ENCODE data around the gene HESX1.

DNA sequence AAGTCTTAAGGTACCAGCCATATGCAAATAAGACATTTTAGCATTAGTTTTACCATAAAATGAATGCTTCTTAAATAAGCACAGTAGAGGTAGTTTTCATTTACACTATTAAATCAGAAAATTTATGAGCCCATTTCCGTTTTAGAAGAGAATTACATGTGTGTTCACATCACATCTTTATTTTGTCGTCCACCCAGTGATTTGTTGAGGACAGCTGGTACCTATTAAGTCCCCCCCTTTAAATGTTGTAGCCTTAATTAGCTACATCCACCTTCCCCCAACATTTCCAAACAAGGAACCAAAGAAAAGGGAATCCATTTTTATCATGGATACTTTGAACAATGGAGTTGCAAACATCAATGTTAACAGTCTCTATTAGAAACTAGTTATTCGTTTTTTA, 41.5 kb downstream of the HESX1 start:
- TF ChIP-seq, protein P1, sequence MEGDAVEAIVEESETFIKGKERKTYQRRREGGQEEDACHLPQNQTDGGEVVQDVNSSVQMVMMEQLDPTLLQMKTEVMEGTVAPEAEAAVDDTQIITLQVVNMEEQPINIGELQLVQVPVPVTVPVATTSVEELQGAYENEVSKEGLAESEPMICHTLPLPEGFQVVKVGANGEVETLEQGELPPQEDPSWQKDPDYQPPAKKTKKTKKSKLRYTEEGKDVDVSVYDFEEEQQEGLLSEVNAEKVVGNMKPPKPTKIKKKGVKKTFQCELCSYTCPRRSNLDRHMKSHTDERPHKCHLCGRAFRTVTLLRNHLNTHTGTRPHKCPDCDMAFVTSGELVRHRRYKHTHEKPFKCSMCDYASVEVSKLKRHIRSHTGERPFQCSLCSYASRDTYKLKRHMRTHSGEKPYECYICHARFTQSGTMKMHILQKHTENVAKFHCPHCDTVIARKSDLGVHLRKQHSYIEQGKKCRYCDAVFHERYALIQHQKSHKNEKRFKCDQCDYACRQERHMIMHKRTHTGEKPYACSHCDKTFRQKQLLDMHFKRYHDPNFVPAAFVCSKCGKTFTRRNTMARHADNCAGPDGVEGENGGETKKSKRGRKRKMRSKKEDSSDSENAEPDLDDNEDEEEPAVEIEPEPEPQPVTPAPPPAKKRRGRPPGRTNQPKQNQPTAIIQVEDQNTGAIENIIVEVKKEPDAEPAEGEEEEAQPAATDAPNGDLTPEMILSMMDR (IDR thresholded peaks at IDR 0.05; ENCODE audit: low read depth, low read length, missing input control): no peak
- TF ChIP-seq, protein P2, sequence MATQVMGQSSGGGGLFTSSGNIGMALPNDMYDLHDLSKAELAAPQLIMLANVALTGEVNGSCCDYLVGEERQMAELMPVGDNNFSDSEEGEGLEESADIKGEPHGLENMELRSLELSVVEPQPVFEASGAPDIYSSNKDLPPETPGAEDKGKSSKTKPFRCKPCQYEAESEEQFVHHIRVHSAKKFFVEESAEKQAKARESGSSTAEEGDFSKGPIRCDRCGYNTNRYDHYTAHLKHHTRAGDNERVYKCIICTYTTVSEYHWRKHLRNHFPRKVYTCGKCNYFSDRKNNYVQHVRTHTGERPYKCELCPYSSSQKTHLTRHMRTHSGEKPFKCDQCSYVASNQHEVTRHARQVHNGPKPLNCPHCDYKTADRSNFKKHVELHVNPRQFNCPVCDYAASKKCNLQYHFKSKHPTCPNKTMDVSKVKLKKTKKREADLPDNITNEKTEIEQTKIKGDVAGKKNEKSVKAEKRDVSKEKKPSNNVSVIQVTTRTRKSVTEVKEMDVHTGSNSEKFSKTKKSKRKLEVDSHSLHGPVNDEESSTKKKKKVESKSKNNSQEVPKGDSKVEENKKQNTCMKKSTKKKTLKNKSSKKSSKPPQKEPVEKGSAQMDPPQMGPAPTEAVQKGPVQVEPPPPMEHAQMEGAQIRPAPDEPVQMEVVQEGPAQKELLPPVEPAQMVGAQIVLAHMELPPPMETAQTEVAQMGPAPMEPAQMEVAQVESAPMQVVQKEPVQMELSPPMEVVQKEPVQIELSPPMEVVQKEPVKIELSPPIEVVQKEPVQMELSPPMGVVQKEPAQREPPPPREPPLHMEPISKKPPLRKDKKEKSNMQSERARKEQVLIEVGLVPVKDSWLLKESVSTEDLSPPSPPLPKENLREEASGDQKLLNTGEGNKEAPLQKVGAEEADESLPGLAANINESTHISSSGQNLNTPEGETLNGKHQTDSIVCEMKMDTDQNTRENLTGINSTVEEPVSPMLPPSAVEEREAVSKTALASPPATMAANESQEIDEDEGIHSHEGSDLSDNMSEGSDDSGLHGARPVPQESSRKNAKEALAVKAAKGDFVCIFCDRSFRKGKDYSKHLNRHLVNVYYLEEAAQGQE (IDR thresholded peaks at IDR 0.05): no peak
- TF ChIP-seq SP1 (IDR thresholded peaks at IDR 0.05): no peak
- no peak for TF ChIP-seq RAD21 (IDR thresholded peaks at IDR 0.05)
- no peak for TF ChIP-seq RXRA (IDR thresholded peaks at IDR 0.05)
- TF ChIP-seq YY1 (IDR thresholded peaks at IDR 0.05): no peak
- TF ChIP-seq, protein P3, sequence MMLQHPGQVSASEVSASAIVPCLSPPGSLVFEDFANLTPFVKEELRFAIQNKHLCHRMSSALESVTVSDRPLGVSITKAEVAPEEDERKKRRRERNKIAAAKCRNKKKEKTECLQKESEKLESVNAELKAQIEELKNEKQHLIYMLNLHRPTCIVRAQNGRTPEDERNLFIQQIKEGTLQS (IDR thresholded peaks at IDR 0.05): no peak
- TF ChIP-seq JUND (IDR thresholded peaks at IDR 0.05): no peak

All from liver (tissue), 3 donors.